ENCODE results near the gene TRIM24. TPM values are rescaled to one million over a fixed set of nuclear protein-coding genes. Genes with fewer than 3 reads are reported as not detected.

Gene TRIM24
- total and polyA plus RNA-seq, 10 of the 15 experiments (the other 5 are each of a cell fraction or from before 2014, with no cell fraction given): 4.6 to 23.5 (median 13.6) TPM

- FAIRE-seq: no peak
These were observed 113.7 kb downstream of the TRIM24 start for GRCh38 chr7:138573741-138574140.

GRCh38 chr7:138575897-138576428 lies 115.9 kb downstream of the TRIM24 start:
- ATAC-seq (no peak), DNase-seq (ENCODE audit: low read depth, low spot score) (no peak), FAIRE-seq (no peak)
- TF ChIP-seq NFIC (IDR thresholded peaks at IDR 0.05; ENCODE audit: low read depth, low read length): no peak
- no peak for TF ChIP-seq ZNF622 (IDR thresholded peaks at IDR 0.05)
- TF ChIP-seq NR2C1 (IDR thresholded peaks at IDR 0.05): no peak
- no peak for TF ChIP-seq NFYB (IDR thresholded peaks at IDR 0.05; ENCODE audit: insufficient read depth, low read depth, low read length)
- POLR2A ChIA-PET: no interaction called here
- Histone ChIP-seq H3K27ac (ENCODE audit: control insufficient read depth, insufficient read depth) (no peak overlapping the region), H3K9me3 (replicated peaks; ENCODE audit: control insufficient read depth, insufficient read depth, low read length) (no peaks in the 10 kb centered on the region), H3K4me3 (no peak overlapping the region), H3K4me2 (ENCODE audit: control insufficient read depth, insufficient read depth) (no peak overlapping the region), H3K9ac (ENCODE audit: control insufficient read depth, insufficient read depth, low read length) (no peak overlapping the region), H2AFZ (ENCODE audit: control insufficient read depth, low read depth, low read length) (no peak overlapping the region), H3K4me1 (ENCODE audit: control insufficient read depth, insufficient read depth, low read length) (no peaks in the 10 kb centered on the region), H4K20me1 (ENCODE audit: control insufficient read depth, insufficient read depth) (no peaks in the 10 kb centered on the region), H3K36me3 (ENCODE audit: control insufficient read depth in 2 of 2, insufficient read depth in 2 of 2, low read length in 1 of 2) (peaks cover 3 to 12% of the 10 kb centered on the region in 2 experiments; a peak in 3 of 4 replicates), H3K27me3 (replicated peaks in 1 of 2; ENCODE audit: control insufficient read depth in 2 of 2, insufficient read depth in 2 of 2, low read length in 1 of 2) (no peaks in the 10 kb centered on the region), H3K79me2 (ENCODE audit: control insufficient read depth, insufficient read depth, low read length) (no peaks in the 10 kb centered on the region)
- SMC1A ChIA-PET (ENCODE audit: uncharacterized antibody, unreplicated experiment): no interaction called here
- CTCF ChIA-PET: no interaction called here
- 97% methylated on average over 5 of the region's 5 CpGs for WGBS (ENCODE audit: insufficient coverage, insufficient replicate concordance, low lambda C conversion rate, missing lambda C conversion rate)
- RAD21 ChIA-PET (ENCODE audit: unreplicated experiment): no interaction called here
- in situ Hi-C loops (cut with MboI) (no loop called here), intact Hi-C loops (cut with micrococcal nuclease; ENCODE audit: unreplicated experiment) (no loop called here)
- BruUV-seq (replicated peaks): no TSS peak

More at GRCh38 chr7:138573741-138574140, 113.7 kb downstream of the TRIM24 start:
- ATAC-seq (no peak), DNase-seq (ENCODE audit: low read depth, low spot score) (no peak)
- TF ChIP-seq CREM (IDR thresholded peaks at IDR 0.05; ENCODE audit: low read depth) (no peak), CBFB (IDR thresholded peaks at IDR 0.05; ENCODE audit: low read depth) (no peak), SUPT20H (IDR thresholded peaks at IDR 0.05; ENCODE audit: borderline replicate concordance, control insufficient read depth, low read depth, low read length) (no peak), BHLHE40 (IDR thresholded peaks at IDR 0.05; ENCODE audit: borderline replicate concordance in 1 of 2, low read depth in 2 of 2, low read length in 1 of 2) (no peak), RFX5 (IDR thresholded peaks at IDR 0.05; ENCODE audit: low read depth, low read length) (no peak)
- Histone ChIP-seq H3K4me2 (ENCODE audit: control insufficient read depth, insufficient read depth) (no peak overlapping the region), H3K79me2 (ENCODE audit: control insufficient read depth, insufficient read depth, low read length) (no peaks in the 10 kb centered on the region), H3K9me3 (replicated peaks; ENCODE audit: control insufficient read depth, insufficient read depth, low read length) (no peaks in the 10 kb centered on the region), H3K4me3 (no peak overlapping the region), H3K4me1 (ENCODE audit: control insufficient read depth, insufficient read depth, low read length) (no peaks in the 10 kb centered on the region), H3K36me3 (ENCODE audit: control insufficient read depth in 2 of 2, insufficient read depth in 2 of 2, low read length in 1 of 2) (peaks cover 0 to 16% of the 10 kb centered on the region in 2 experiments; a peak in 3 of 4 replicates), H3K9ac (ENCODE audit: control insufficient read depth, insufficient read depth, low read length) (no peak overlapping the region), H3K27ac (ENCODE audit: control insufficient read depth, insufficient read depth) (no peak overlapping the region), H4K20me1 (ENCODE audit: control insufficient read depth, insufficient read depth) (no peaks in the 10 kb centered on the region), H2AFZ (ENCODE audit: control insufficient read depth, low read depth, low read length) (no peak overlapping the region), H3K27me3 (replicated peaks in 1 of 2; ENCODE audit: control insufficient read depth in 2 of 2, insufficient read depth in 2 of 2, low read length in 1 of 2) (no peaks in the 10 kb centered on the region)
- ChIA-PET POLR2A (no interaction called here), CTCF (interaction anchor here (1.3 kb wide), 1 partner anchor 10 kb away, joined by 3 read pairs; no protein-coding TSS in a partner anchor), SMC1A (ENCODE audit: uncharacterized antibody, unreplicated experiment) (no interaction called here), RAD21 (ENCODE audit: unreplicated experiment) (no interaction called here)
- 61% methylated on average over 4 of the region's 4 CpGs for WGBS (ENCODE audit: insufficient coverage, insufficient replicate concordance, low lambda C conversion rate, missing lambda C conversion rate)
- in situ Hi-C loops (cut with MboI) (no loop called here), intact Hi-C loops (cut with micrococcal nuclease; ENCODE audit: unreplicated experiment) (no loop called here)
- BruUV-seq (replicated peaks): no TSS peak

Measured in GM12878 (cell line).